HG02970 (cell line): ENCODE measurements around the gene SEC14L2.
"Not testable (repeated sequence)": the region's sequence is repeated elsewhere in the genome, so short reads cannot be mapped to it uniquely, and the experiment has no call there.

Experiments
- ATAC-seq: cut with Tn5 transposase; IDR thresholded peaks from one replicate; pipeline ENCODE4 v1.9.1; 2021; ENCODE audit warnings: mild to moderate bottlenecking, moderate library complexity, moderate number of reproducible peaks; ENCODE audit not compliant: unreplicated experiment, low FRiP score

Gene SEC14L2

GRCh38 chr22:30373331-30374325 lies 23.2 kb upstream of the SEC14L2 start:
- no peak for ATAC-seq

DNA sequence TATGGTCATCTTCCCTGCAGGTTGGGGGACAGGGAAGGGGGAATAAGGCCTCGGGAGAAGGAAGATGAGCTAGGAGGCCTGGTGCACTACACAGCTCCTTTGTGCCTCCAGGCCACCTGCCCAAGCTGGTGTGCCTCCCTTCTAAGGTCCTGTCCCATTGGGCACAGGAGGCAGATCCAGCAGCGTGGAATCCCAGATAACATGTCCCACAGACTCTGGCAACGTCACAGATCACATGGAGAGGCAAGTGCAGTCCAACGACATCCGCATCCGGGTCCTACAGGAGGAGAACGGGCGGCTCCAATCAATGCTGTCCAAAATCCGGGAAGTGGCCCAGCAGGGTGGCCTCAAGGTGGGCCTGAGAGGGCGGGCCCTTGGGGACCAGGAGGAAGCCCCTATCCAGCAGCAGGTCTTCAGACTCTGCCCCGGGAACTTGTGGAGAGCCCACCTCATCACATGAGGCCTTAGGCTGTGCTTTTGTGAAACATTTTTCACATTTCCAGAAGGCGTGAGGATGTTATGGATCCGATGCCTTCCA lies 21.4 kb upstream of the SEC14L2 start:
- no peak for ATAC-seq

GRCh38 chr22:30380011-30380410 lies 16.8 kb upstream of the SEC14L2 start:
- no peak for ATAC-seq

DNA sequence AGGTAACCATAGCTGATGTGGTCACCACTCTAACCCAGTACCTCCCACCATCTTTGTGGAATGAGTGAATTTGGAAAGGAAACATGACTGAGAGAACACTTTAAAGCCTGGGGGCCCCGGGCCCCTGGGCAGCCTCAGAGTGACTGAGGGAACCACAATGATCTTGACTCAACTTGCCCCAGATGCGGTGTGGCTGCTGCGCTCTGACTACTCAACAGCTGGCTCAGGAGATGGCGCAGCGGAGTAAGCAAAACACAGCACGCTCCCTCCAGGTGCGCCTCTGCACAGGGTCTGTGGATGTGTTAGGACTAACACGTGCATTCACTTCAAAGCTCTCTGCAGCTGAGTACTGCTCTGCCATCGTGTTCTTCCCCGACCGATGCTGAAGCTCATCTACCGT lies 15.6 kb upstream of the SEC14L2 start:
- ATAC-seq = no peak

GRCh38 chr22:30382340-30382739 lies 14.5 kb upstream of the SEC14L2 start:
- ATAC-seq = no peak

GRCh38 chr22:30383061-30383460 lies 13.8 kb upstream of the SEC14L2 start:
- ATAC-seq = no peak

DNA sequence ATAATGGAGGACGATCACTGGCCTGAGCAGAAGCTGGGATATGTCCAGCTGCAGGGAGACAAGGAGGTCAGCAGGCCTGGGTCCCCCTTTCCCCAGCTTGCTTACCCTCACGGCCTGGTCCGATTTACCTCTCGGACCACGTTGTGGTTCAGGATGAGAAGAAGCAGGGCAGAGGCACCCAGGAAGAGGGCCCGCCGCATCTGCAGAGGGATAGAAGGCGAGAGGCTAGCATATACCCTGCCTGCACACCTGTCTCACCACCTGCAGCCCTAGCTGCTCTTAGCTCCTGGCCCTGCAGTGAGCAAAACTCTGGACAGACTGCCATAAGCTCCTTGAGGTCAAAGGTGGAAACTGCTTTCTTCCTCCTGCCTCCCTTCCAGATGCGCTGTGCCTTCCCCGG lies 10.9 kb upstream of the SEC14L2 start:
- no peak for ATAC-seq

DNA sequence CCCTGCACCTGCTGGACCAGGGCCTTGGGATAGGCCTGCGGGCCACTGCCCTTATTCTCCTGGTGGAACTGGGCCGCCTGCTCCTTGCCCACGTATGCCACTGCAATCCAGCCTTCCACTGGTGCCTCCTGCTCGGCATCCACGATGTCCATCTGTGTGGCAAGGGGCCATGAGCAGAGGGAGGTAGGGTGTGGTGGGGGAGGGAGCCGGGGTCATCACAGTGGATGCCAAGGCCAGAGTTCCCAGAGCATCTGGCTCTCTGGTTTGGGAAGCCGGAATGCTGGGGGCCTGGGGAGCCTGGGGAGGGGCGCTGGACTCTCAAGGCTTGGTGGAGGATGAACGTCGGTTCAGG lies 10.2 kb upstream of the SEC14L2 start:
- ATAC-seq = no peak

DNA sequence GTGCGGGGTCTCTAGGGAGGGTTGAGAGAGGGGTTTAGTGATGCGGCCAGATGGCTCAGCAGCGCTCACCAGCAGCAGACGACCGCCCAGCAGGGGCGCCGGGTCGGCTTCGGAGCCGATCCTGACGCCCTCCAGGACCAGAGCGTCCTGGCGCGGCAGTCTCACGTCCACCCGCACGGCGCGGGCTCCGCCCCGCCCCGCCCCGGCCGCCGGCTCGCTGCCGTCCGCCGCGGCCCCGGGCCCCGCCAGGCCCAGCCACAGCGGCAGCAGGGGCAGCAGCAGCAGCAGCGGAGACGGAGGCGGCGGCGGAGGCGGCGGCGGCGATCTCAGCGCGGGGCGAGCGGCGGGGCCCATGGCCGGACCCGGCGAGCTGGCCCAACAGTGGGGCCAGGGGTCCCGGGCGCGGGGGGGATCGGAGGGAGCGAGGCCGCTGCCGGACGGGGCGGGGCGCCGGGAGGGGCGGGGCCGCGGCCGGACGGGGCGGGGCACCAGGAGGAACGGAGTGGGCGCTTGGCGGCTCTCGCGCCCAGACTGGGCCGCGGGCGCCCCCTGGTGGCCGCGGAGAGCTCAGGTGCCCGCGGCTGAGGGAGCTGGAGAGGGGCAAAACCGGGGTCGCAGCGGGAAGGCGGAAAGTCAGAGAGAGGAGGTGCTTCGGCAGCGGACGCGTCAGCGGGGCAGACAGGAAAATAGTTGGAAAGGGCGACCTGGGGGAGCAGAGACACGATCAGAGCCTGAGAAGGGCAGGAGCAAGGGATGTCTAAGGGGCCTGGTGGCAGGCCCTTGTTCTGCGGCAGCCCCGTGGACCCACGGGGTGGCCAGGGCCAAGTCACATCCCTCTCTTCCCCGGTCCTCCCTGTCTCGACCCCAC lies 9.6 kb upstream of the SEC14L2 start, which contains the start of gene RNF215:
TSS of gene RNF215 (minus strand) at position 452 of the 868 bp plus-strand sequence. CDS start at position 354, 98 bp downstream.
- peak; percentile 81 for ATAC-seq

DNA sequence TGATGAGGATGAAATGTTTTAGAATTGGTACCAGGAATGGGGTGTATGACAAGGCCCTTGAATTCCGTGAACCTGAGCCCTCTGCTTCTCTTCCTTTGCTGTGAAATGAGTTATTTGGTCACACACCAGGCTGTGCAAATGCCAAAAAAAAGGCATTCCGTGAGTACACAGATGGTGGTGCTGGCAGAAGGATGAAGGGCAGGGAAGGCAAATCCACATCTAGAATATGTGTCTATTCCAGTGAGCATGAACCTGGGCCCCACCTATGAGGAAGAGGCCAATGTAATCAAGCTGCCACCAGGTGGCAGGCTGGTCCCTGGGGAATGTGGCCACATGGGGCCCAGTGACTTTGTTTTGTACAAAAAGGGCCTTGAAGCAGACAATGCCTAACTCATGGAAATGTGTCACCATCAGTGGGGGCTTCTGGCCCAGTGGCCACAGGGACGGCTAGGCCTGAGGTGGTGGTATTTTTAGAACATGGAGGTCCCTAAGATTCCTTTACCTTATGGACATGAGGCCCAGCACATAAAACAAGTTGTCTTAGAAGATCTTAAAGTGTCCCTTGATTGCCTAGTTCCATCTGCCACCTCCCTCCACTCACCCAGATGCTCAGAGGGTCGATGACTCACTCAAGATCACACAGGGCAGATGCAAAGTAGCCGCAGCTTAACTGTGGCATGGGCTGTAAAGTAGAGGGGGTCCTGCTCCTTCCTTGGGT lies 5.7 kb upstream of the SEC14L2 start:
- no peak for ATAC-seq

GRCh38 chr22:30392661-30393321 lies 4.0 kb upstream of the SEC14L2 start:
- ATAC-seq = no peak

DNA sequence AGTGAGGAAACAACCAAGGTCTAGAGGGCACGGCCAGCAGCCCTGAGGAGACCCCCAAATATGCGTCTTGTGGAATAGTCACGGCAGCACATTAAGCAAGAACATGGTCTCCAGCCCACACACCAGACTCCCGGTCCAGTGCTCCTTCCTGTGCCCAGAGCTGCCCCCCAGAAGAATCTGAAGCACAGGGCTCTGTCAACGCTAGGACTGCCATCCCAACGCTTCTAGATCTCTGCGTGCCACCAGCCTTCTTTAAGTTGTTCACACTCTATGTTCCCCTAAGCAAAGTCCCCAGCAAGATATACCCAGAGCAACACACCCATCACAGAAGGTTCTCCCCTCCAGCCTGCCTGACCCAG lies 3.5 kb upstream of the SEC14L2 start:
- no peak for ATAC-seq

- ATAC-seq = no peak
Observed at GRCh38 chr22:30393885-30394284, 2.9 kb upstream of the SEC14L2 start.

DNA sequence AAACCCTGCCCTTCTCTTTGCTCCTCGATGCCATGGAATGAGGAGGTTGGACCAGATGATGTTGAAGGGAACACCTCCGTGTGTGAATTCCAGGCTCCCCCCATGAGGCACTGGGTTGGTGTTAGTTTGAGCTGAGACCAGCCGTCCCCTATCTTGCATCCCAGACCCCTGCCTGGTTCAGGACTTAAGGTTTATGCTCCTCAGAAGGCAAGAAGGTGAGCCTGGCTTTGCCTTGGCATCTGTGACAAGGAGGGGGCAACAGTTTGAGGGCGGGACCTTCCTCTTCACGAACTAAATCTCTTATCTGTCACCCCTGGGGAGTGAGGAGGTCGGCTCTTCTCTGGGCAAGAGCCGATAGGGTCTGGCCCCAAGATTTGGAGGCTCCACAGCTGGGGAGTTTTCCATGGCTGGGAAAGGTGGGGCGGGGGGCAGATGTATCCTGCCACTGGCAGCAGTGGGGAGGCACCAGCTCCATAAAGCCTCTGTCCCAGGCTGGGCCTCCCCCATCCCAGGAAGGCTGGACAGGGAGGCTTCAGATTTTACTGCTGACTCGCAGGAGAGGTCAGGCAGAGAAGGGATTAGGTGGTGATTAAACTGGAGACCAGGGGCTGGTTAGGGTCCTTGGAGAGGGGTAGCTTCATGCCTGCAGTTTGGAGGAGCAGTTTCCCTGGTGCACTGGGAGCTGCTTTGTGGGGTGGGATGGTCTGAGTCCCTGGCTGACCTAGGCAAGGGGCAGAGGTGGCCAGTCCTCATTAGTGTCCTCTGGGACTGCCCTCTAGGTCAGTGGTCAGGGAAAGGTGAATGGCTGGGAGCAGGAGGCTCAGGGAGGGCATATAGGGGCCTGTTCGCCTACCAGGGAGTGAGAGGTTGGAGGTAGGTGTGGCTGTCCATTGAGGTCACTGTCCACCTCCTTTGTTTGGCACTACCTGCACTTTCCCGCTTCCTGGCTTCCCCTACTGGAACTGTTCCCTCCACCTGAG lies 1.1 kb downstream of the SEC14L2 start:
- ATAC-seq = no peak

GRCh38 chr22:30398685-30399680 lies 2.2 kb downstream of the SEC14L2 start:
- ATAC-seq = no peak

GRCh38 chr22:30399718-30400117 lies 2.9 kb downstream of the SEC14L2 start:
- ATAC-seq = no peak

DNA sequence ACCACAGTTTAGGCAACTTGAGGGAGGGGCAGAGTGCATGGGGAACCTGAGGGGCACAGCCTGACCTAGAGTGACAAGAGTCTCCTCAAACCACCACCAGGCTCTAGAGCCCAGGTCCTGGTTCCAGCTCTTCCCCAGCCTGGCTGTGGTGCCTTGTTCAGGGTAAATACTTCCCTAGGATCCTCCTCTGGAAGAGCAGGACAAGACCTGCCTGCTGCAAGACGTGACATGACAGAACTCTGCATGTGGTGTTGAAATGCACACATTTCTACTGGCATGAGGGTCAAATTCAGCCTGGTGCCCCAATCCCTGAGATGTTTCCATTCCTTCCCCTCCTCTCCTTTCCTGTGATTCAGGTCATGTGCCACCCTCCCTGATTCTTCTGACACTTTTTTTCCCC lies 3.3 kb downstream of the SEC14L2 start:
- no peak for ATAC-seq

DNA sequence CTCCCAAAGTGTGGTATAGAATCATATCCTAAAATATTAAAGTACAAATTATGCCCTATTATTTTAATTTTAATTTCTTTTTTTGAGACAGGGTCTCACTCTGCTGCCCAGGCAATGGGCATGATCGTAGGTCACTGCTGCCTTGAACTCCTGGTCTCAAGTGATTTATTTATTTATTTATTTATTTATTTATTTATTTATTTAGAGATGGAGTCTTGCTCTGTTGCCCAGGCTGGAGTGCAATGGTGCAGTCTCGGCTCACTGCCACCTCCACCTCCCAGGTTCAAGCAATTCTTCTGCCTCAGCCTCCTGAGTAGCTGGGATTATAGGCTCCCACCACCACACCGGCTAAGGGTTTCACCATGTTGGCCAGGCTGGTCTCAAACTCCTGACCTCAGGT lies 4.2 kb downstream of the SEC14L2 start:
- not testable (repeated sequence) for ATAC-seq
